Prostate gland (tissue), 2 donors: Measurements from ENCODE around the gene VAPA. TPM values are rescaled to one million over a fixed set of nuclear protein-coding genes. Genes with fewer than 3 reads are reported as not detected.

Experiments used
- DNase-seq: peaks from one replicate; pipeline ENCODE4 v3.0.0-alpha.2; 2019; ENCODE audit warnings: low spot score
- H3K27ac ChIP-seq, 2 donors: fragments of 200-600 bp; sonication (generic); 2 replicates each; pipeline ENCODE4 v1.5.1; 2017 to 2019
- H3K27me3 ChIP-seq: fragments of 200-600 bp; sonication (generic); replicated peaks from 2 replicates; pipeline ENCODE4 v1.5.1; 2019; ENCODE audit not compliant: insufficient read depth
- H3K36me3 ChIP-seq, 2 donors: fragments of 200-600 bp; sonication (generic); 1 replicate in 1 of 2; 2 replicates in 1 of 2; pipeline versions ENCODE4 v1.5.1 to v1.8.1; 2017 to 2019
- H3K4me1 ChIP-seq: fragments of 200-600 bp; sonication (generic); replicated peaks from 2 replicates; pipeline ENCODE4 v1.5.1; 2019
- H3K4me3 ChIP-seq, 2 donors: fragments of 200-600 bp; sonication (generic); 2 replicates each; pipeline ENCODE4 v1.5.1; 2017 to 2019
- H3K9me3 ChIP-seq: fragments of 200-600 bp; sonication (generic); 2 replicates; pipeline ENCODE4 v1.5.1; 2017
- CTCF ChIP-seq, 4 experiments: fragments of 200-600 bp in 2 of 4; fragments of 450-650 bp in 2 of 4; sonication (generic) in 2 of 4; IDR thresholded peaks; 1 replicate in 3 of 4; 2 replicates in 1 of 4; pipeline ENCODE4 v1.5.1; 2016 to 2019; ENCODE audit warnings: antibody characterized with exemption in 4 of 4, mild to moderate bottlenecking in 2 of 4, moderate library complexity in 2 of 4
- POLR2A ChIP-seq: fragments of 450-650 bp; IDR thresholded peaks from one replicate; pipeline ENCODE4 v1.6.1; 2016; ENCODE audit warnings: antibody characterized with exemption, mild to moderate bottlenecking
- POLR2AphosphoS5 ChIP-seq: sonication (generic); formaldehyde crosslinking; IDR thresholded peaks from one replicate; pipeline ENCODE4 v1.6.1; 2017; ENCODE audit warnings: antibody characterized with exemption
- WGBS: methylation state at CpG from one replicate; pipeline ENCODE4 v1.1.5; 2018; 5-methylcytosine and 5-hydroxymethylcytosine counted together
- intact Hi-C: fragments of 100-400 bp; cut with DNase I; formaldehyde crosslinking; loops from one replicate; pipeline ENCODE4 v1.14.2; 2022
- total RNA-seq, 2 donors: library from RNA; depleted of rRNA; stranded (reverse); fragments of >200 nt; gene quantifications; one replicate each; pipeline ENCODE4 v1.1.0, GENCODE V29; 2016

Gene VAPA
- total RNA-seq, 2 donors from 2014 or later = 140 to 183 TPM

GRCh38 chr18:9986156-9986930, 72.5 kb downstream of the VAPA start:
- Histone ChIP-seq H3K36me3 (no peaks in the 10 kb centered on the region), H3K27me3 (no peaks in the 10 kb centered on the region), H3K27ac (no peak overlapping the region), H3K4me1 (no peaks in the 10 kb centered on the region), H3K4me3 (no peak overlapping the region), H3K9me3 (no peaks in the 10 kb centered on the region)
- intact Hi-C loops = no loop called here
- WGBS = 70% methylated on average over 17 of the region's 17 CpGs
- no peak for DNase-seq
- TF ChIP-seq POLR2A (no peak), POLR2AphosphoS5 (no peak), CTCF (IDR thresholded peaks at IDR 0.05) (no peak)

DNA sequence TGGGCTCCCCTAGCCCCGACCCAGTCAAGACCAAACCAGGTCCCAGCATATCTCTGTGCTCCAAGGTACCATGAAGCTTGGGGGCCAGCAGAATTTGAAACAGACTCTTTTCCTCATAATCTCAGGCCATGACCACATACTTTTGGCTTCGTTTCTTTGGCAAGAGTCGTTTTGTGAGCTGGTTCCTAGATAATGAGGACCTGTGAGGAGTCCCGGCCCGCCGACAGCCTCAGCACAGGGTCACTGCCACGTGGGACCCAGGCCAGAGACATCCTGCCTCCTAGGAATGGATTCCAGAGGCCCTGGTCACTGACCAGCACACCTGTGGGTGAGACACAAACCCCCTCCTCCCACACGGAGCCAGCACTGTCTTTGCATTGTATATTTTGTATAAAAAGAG, 73.5 kb downstream of the VAPA start:
- no peak for DNase-seq
- TF ChIP-seq POLR2A (no peak), POLR2AphosphoS5 (no peak), CTCF (IDR thresholded peaks at IDR 0.05) (no peak)
- H3K4me3 ChIP-seq = no peak overlapping the region
- 41% methylated on average over 8 of the region's 8 CpGs for WGBS
- H3K9me3 ChIP-seq = no peaks in the 10 kb centered on the region
- no peaks in the 10 kb centered on the region for H3K27me3 ChIP-seq
- H3K4me1 ChIP-seq = no peaks in the 10 kb centered on the region
- H3K27ac ChIP-seq = peak overlapping the region in 1 of 2 donors; percentile 45
- intact Hi-C loops = no loop called here
- no peaks in the 10 kb centered on the region for H3K36me3 ChIP-seq

DNA sequence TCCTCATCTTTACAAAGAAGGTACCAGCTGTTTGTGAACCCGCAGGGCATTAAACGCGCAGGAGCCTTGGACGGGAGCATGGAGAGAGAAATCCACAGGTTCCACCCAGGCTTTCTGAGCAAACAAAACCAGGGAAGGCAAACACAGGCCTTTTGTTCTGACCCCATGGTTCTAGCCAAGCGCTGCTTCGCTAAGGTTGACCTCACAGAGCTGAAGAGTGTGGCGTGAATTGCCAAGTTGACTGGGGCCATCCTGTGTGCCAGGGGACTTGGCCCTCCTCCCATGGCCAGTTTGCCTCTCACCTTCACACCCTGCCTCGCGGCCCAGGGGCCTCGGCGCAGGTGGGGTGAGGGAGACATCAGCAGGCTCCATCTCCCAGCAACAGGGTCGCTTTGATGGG, 74.1 kb downstream of the VAPA start:
- H3K4me1 ChIP-seq = no peaks in the 10 kb centered on the region
- H3K4me3 ChIP-seq = no peak overlapping the region
- peak overlapping the region; percentile 21 to 45 for H3K27ac ChIP-seq
- no peaks in the 10 kb centered on the region for H3K9me3 ChIP-seq
- no peaks in the 10 kb centered on the region for H3K36me3 ChIP-seq
- DNase-seq = peak; percentile 65
- intact Hi-C loops = no loop called here
- H3K27me3 ChIP-seq = no peaks in the 10 kb centered on the region
- peak; percentile 27 for TF ChIP-seq POLR2AphosphoS5
- TF ChIP-seq CTCF (IDR thresholded peaks at IDR 0.05) = no peak
- WGBS = 25% methylated on average over 12 of the region's 12 CpGs

DNA sequence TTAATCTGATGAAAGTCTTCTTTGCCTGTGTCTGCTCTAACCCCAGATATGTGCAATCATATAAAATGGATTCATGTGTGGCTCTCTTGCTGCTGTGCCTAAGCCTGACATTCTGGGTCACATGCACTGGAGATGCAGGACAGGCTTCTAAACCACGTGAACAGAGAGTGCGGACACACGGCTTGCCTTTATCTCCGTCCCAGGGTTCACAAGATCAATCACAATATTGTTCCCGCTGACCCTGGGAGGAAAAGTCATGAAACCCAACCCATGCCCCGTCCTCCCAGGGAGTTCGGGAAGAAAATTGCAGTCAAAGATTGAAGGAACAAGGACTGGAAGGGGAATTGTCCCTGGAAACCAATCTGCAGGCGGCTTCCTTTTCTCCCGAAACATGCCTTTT, 74.8 kb downstream of the VAPA start:
- DNase-seq = no peak
- 75% methylated on average over 9 of the region's 9 CpGs for WGBS
- no peaks in the 10 kb centered on the region for H3K36me3 ChIP-seq
- TF ChIP-seq POLR2A = no peak
- TF ChIP-seq CTCF (IDR thresholded peaks at IDR 0.05) = no peak
- TF ChIP-seq POLR2AphosphoS5 = no peak
- no peak overlapping the region for H3K4me3 ChIP-seq
- H3K9me3 ChIP-seq = no peaks in the 10 kb centered on the region
- H3K27ac ChIP-seq = no peak overlapping the region
- no peaks in the 10 kb centered on the region for H3K27me3 ChIP-seq
- no peaks in the 10 kb centered on the region for H3K4me1 ChIP-seq
- intact Hi-C loops = no loop called here

- H3K9me3 ChIP-seq = no peaks in the 10 kb centered on the region
- H3K27ac ChIP-seq = no peak overlapping the region
- TF ChIP-seq CTCF (IDR thresholded peaks at IDR 0.05) = no peak
- no peak for TF ChIP-seq POLR2AphosphoS5
- TF ChIP-seq POLR2A = no peak
- WGBS = 61% methylated on average over 5 of the region's 5 CpGs
- H3K4me3 ChIP-seq = no peak overlapping the region
- intact Hi-C loops = no loop called here
- DNase-seq = no peak
- no peaks in the 10 kb centered on the region for H3K36me3 ChIP-seq
- H3K27me3 ChIP-seq = no peaks in the 10 kb centered on the region
- H3K4me1 ChIP-seq = no peaks in the 10 kb centered on the region
Measured at GRCh38 chr18:9989481-9989880, 75.7 kb downstream of the VAPA start.
